Endothelial cell of umbilical vein (primary cell): ENCODE results near the gene NPHS1.

Experiments used
- EZH2 ChIP-seq: IDR thresholded peaks from 2 replicates; pipeline ENCODE4 v1.6.1; 2012; ENCODE audit warnings: borderline replicate concordance, low read depth, mild to moderate bottlenecking, moderate library complexity, low read length, inconsistent platforms; ENCODE audit not compliant: severe bottlenecking
- FOS ChIP-seq: IDR thresholded peaks from 2 replicates; pipeline ENCODE4 v1.6.1; 2011; ENCODE audit warnings: mild to moderate bottlenecking, low read length, moderate library complexity, borderline replicate concordance; ENCODE audit not compliant: insufficient read depth
- JUN ChIP-seq: IDR thresholded peaks from 2 replicates; pipeline ENCODE4 v1.6.1; 2011; ENCODE audit warnings: borderline replicate concordance, low read depth; ENCODE audit not compliant: insufficient read length, insufficient read depth
- POLR2A ChIP-seq: IDR thresholded peaks from 2 replicates; pipeline ENCODE4 v1.6.1; 2012; ENCODE audit warnings: low read depth, mild to moderate bottlenecking, control low read depth, low read length
- POLR2AphosphoS5 ChIP-seq: IDR thresholded peaks from 2 replicates; pipeline ENCODE4 v1.6.1; 2012; ENCODE audit warnings: low read depth, mild to moderate bottlenecking, control low read depth, low read length, moderate library complexity; ENCODE audit not compliant: insufficient read depth
- TF ChIP-seq, protein P1 (sequence below), 2 donors: IDR thresholded peaks; 1 replicate in 1 of 2; 2 replicates in 1 of 2; pipeline ENCODE4 v1.5.1; 2011; ENCODE audit warnings: low read length in 2 of 2, mild to moderate bottlenecking in 2 of 2, moderate library complexity in 2 of 2, control low read depth in 1 of 2, inconsistent platforms in 1 of 2, low read depth in 1 of 2; ENCODE audit not compliant: insufficient read depth in 1 of 2; ENCODE audit errors: extremely low read depth in 1 of 2
- TF ChIP-seq, protein P2 (sequence below): IDR thresholded peaks from 2 replicates; pipeline ENCODE4 v1.6.1; 2011; ENCODE audit not compliant: insufficient read depth, insufficient read length

DNA sequence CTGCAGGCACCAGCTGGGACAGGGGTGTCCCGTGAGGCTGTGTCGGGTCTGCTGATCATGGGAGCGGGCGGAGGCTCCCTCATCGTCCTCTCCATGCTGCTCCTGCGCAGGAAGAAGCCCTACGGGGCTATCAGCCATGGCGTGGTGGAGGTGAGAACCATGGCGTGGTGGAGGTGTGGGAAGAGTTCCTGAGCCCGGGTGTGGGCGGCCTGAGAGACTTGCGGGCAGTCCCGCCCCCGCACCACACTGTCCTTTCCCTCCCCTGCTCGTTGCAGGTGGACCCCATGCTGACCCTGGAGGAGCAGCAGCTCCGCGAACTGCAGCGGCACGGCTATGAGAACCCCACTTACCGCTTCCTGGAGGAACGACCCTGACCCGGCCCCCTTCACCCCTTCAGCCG is 26.8 kb upstream of the NPHS1 start:
- TF ChIP-seq, protein P1, sequence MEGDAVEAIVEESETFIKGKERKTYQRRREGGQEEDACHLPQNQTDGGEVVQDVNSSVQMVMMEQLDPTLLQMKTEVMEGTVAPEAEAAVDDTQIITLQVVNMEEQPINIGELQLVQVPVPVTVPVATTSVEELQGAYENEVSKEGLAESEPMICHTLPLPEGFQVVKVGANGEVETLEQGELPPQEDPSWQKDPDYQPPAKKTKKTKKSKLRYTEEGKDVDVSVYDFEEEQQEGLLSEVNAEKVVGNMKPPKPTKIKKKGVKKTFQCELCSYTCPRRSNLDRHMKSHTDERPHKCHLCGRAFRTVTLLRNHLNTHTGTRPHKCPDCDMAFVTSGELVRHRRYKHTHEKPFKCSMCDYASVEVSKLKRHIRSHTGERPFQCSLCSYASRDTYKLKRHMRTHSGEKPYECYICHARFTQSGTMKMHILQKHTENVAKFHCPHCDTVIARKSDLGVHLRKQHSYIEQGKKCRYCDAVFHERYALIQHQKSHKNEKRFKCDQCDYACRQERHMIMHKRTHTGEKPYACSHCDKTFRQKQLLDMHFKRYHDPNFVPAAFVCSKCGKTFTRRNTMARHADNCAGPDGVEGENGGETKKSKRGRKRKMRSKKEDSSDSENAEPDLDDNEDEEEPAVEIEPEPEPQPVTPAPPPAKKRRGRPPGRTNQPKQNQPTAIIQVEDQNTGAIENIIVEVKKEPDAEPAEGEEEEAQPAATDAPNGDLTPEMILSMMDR (IDR thresholded peaks at IDR 0.05; ENCODE audit: extremely low read depth in 1 of 2, insufficient read depth in 1 of 2, low read depth in 1 of 2, low read length in 2 of 2), result no peak
- TF ChIP-seq EZH2 (no peak), POLR2A (no peak), FOS (no peak), POLR2AphosphoS5 (no peak), JUN (no peak)
- TF ChIP-seq, protein P2, sequence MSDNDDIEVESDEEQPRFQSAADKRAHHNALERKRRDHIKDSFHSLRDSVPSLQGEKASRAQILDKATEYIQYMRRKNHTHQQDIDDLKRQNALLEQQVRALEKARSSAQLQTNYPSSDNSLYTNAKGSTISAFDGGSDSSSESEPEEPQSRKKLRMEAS, result no peak
